Ovary (tissue), 9 donors: ENCODE results near the gene GNPTAB. TPM values are rescaled to one million over a fixed set of nuclear protein-coding genes. Genes with fewer than 3 reads are reported as not detected.
"Not testable (repeated sequence)": the region's sequence is repeated elsewhere in the genome, so short reads cannot be mapped to it uniquely, and the experiment has no call there.

Experiments
- DNase-seq, 5 donors: peaks; one replicate each; pipeline ENCODE4 v3.0.0-alpha.2; 2019 to 2020
- H3K27ac ChIP-seq, 2 donors: fragments of 200-600 bp; one replicate each; pipeline versions ENCODE4 v1.5.1 to v1.8.0; 2019 to 2022
- H3K27me3 ChIP-seq: fragments of 200-600 bp; one replicate; pipeline ENCODE4 v1.8.0; 2022
- H3K36me3 ChIP-seq: fragments of 200-600 bp; sonication (generic); one replicate; pipeline ENCODE4 v1.5.1; 2019
- H3K4me1 ChIP-seq: one replicate; pipeline ENCODE4 v1.8.1; 2013; ENCODE audit warnings: mild to moderate bottlenecking, moderate library complexity; ENCODE audit not compliant: insufficient read depth
- H3K4me3 ChIP-seq: fragments of 200-600 bp; sonication (generic); one replicate; pipeline ENCODE4 v1.5.1; 2017
- H3K9me3 ChIP-seq, 2 donors: fragments of 200-600 bp in 1 of 2; sonication (generic) in 1 of 2; one replicate each; pipeline versions ENCODE4 v1.5.1 to v1.8.1; 2013 to 2019; ENCODE audit warnings: mild to moderate bottlenecking in 1 of 2, moderate library complexity in 1 of 2
- EP300 ChIP-seq: sonication (generic); formaldehyde crosslinking; IDR thresholded peaks from one replicate; pipeline ENCODE4 v1.6.1; 2017; ENCODE audit warnings: antibody characterized with exemption
- POLR2A ChIP-seq: fragments of 450-650 bp; IDR thresholded peaks from one replicate; pipeline ENCODE4 v1.6.1; 2017; ENCODE audit warnings: antibody characterized with exemption, mild to moderate bottlenecking, moderate library complexity
- WGBS, 3 donors: extraction: QIAGEN DNeasy Blood & Tissue Kit in 1 of 3; methylation state at CpG; one replicate each; pipeline versions ENCODE4 v1.1.5 to v1.1.7; 2013 to 2017; 5-methylcytosine and 5-hydroxymethylcytosine counted together
- intact Hi-C, 4 donors: fragments of 100-400 bp; cut with DNase I; formaldehyde crosslinking; loops; one replicate each; pipeline versions ENCODE4 v1.11.0 to v1.15.1; 2022 to 2023
- polyA plus RNA-seq, 2 donors: library from polyadenylated mRNA; stranded (reverse); fragments of 200-250 nt in 1 of 2; fragments of 350-450 nt in 1 of 2; fragmentation: Illumina TruSeq in 1 of 2; extraction: RNeasy Lipid Tissue Mini Kit (QIAGEN cat#74804) in 1 of 2; gene quantifications; one replicate each; pipeline ENCODE4 v1.2.3, GENCODE V29; 2013 to 2014
- total RNA-seq, 7 donors: library from RNA; depleted of rRNA in 2 of 7; stranded (reverse); fragments of >200 nt in 2 of 7; fragmentation: NEBNext Ultra II Directional in 3 of 7; extraction: Animal tissue kit (Norgen Biotek cat#: 25700) in 3 of 7; gene quantifications; one replicate each; pipeline versions ENCODE4 v1.1.0 to v1.2.4, GENCODE V29; 2016 to 2023
- TF ChIP-seq, protein P1 (sequence below), 3 donors: fragments of 450-650 bp in 2 of 3; fragments of 200-600 bp in 1 of 3; IDR thresholded peaks; one replicate each; pipeline versions ENCODE4 v1.5.1 to v1.8.0; 2016 to 2022; ENCODE audit warnings: antibody characterized with exemption in 3 of 3, mild to moderate bottlenecking in 1 of 3
- donor health status: DM: no; HTN: no; CAD: no; lungs with moderate emphysema.
- donor health status: DM: no; HTN: no; CAD: no.
- donor health status: Bipolar disorder and iron deficiency.
- donor health status: DM: yes; HTN: yes; CAD: no.
- donor health status: DM: no; HTN: no; CAD: no.
- donor health status: DM: yes; HTN: yes; CAD: no.

The GNPTAB gene
- total and polyA plus RNA-seq, 9 donors = 7.1 to 24.2 (median 16.6) TPM

DNA sequence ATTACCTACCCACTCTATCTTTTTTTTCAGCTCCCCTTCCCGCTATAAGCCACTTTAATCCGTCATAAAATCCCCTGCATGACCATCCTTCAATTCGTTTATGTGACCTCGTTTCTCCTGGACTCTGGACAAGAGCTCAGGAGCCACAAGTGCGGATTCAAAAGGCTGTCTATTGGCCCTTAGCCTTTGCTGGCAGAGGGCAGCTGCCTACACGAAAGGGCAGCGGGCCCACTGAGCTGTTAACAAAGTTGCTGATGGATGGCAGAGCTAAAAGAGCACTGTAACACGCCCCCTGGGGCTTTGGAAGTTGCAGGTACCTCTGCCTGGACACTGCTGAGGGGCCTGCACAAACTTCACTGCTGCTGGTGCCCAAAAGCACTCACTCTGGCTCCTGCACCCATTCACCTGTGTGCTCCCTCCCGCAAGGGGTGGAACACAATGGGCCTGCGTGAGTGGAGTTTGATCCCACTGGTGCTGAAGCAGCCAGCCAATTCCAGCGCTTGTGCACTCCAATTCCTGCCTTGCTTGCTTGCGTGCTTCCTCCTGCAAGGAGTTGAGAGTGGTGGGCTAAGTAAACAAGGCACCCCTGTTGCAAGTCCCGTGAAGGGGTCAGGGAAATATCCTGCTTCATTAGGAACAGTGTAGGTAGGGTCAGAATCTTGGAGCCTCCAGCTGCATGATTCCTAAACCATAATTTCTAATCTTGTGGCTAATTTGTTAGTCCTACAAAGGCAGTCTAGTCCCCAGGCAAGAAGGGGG lies 36.0 kb upstream of the GNPTAB start:
- Histone ChIP-seq H3K4me3 (no peak overlapping the region), H3K9me3 (no peaks in the 10 kb centered on the region), H3K27me3 (no peaks in the 10 kb centered on the region), H3K27ac (no peak overlapping the region), H3K4me1 (no peaks in the 10 kb centered on the region), H3K36me3 (no peaks in the 10 kb centered on the region)
- intact Hi-C loops = no loop called here
- no peak for TF ChIP-seq EP300
- TF ChIP-seq, protein P1, sequence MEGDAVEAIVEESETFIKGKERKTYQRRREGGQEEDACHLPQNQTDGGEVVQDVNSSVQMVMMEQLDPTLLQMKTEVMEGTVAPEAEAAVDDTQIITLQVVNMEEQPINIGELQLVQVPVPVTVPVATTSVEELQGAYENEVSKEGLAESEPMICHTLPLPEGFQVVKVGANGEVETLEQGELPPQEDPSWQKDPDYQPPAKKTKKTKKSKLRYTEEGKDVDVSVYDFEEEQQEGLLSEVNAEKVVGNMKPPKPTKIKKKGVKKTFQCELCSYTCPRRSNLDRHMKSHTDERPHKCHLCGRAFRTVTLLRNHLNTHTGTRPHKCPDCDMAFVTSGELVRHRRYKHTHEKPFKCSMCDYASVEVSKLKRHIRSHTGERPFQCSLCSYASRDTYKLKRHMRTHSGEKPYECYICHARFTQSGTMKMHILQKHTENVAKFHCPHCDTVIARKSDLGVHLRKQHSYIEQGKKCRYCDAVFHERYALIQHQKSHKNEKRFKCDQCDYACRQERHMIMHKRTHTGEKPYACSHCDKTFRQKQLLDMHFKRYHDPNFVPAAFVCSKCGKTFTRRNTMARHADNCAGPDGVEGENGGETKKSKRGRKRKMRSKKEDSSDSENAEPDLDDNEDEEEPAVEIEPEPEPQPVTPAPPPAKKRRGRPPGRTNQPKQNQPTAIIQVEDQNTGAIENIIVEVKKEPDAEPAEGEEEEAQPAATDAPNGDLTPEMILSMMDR (IDR thresholded peaks at IDR 0.05) = no peak
- TF ChIP-seq POLR2A = no peak
- DNase-seq = no peak
- 68 to 76% (median 73%) methylated on average over 13 of the region's 13 CpGs for WGBS, 3 donors

DNA sequence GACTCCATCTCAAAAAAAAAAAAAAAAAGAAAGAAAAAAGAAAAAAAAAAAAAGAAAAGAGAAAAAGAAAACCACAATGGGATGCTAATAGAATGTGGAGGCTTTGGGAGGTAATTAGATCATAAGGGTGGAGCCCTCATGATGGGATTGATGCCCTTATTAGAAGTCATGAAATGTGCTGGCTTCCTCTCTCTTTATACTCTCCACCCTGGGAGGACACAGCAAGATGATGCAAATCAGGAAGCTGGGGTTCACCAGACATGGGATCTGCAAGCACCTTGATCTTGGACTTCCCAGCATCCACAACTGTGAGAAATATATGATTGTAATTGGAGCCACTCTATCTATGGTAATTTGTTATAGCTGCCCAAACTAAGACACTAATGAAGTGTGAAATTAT lies 33.2 kb upstream of the GNPTAB start:
- Histone ChIP-seq H3K27me3 (no peaks in the 10 kb centered on the region), H3K27ac (no peak overlapping the region), H3K4me3 (no peak overlapping the region), H3K36me3 (no peaks in the 10 kb centered on the region), H3K4me1 (no peaks in the 10 kb centered on the region), H3K9me3 (no peaks in the 10 kb centered on the region)
- intact Hi-C loops = no loop called here
- no peak for DNase-seq
- no peak for TF ChIP-seq EP300
- TF ChIP-seq POLR2A = no peak
- TF ChIP-seq, protein P1 (IDR thresholded peaks at IDR 0.05) = no peak

DNA sequence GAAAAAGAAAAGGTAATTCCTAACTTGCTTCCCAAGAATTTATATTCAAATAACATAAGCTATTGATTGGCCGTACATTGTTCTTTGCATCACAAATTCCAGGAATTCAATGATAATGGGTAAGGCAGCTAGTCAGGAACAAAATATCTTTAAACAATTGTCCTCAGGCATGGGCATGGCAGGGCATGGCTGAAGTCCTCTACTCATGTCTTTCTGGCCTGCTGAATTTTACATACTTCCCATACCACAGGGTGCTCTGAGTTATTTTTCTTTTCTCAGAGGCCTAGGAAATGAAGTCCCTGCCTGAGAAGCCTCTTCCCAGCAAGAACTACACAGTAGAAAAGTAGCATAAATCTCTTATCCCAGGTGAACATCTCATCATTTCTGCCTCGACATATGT lies 31.5 kb upstream of the GNPTAB start:
- no peaks in the 10 kb centered on the region for H3K27me3 ChIP-seq
- H3K36me3 ChIP-seq = no peaks in the 10 kb centered on the region
- no peak for TF ChIP-seq EP300
- TF ChIP-seq, protein P1 (IDR thresholded peaks at IDR 0.05) = no peak
- no peak for TF ChIP-seq POLR2A
- DNase-seq = no peak
- intact Hi-C loops = no loop called here
- no peaks in the 10 kb centered on the region for H3K4me1 ChIP-seq
- H3K27ac ChIP-seq = no peak overlapping the region
- H3K9me3 ChIP-seq = no peaks in the 10 kb centered on the region
- H3K4me3 ChIP-seq = no peak overlapping the region
- 87 to 95% (median 92%) methylated on average over 2 of the region's 2 CpGs for WGBS, 3 donors

DNA sequence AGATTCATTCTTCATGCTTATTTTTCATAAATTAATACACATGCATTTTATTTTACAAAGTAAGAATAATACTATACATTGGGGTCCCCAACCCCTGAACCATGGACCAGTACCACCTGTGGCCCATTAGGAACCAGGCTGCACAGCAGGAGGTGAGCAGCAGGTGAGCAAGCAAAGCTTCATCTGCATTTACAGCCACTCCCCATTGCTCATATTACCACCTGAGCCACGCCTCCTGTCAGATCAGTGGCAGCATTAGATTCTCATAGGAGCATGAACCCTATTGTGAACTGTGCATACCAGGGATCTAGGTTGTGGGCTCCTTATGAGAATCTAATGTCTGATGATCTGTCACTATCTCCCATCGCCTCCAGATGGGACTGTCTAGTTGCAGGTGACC lies 30.9 kb upstream of the GNPTAB start:
- H3K27ac ChIP-seq, H3K9me3 ChIP-seq, DNase-seq, H3K36me3 ChIP-seq, H3K27me3 ChIP-seq, H3K4me3 ChIP-seq, intact Hi-C loops, H3K4me1 ChIP-seq: not testable (repeated sequence)
- 88 to 100% (median 92%) methylated on average over 2 of the region's 2 CpGs for WGBS, 3 donors

DNA sequence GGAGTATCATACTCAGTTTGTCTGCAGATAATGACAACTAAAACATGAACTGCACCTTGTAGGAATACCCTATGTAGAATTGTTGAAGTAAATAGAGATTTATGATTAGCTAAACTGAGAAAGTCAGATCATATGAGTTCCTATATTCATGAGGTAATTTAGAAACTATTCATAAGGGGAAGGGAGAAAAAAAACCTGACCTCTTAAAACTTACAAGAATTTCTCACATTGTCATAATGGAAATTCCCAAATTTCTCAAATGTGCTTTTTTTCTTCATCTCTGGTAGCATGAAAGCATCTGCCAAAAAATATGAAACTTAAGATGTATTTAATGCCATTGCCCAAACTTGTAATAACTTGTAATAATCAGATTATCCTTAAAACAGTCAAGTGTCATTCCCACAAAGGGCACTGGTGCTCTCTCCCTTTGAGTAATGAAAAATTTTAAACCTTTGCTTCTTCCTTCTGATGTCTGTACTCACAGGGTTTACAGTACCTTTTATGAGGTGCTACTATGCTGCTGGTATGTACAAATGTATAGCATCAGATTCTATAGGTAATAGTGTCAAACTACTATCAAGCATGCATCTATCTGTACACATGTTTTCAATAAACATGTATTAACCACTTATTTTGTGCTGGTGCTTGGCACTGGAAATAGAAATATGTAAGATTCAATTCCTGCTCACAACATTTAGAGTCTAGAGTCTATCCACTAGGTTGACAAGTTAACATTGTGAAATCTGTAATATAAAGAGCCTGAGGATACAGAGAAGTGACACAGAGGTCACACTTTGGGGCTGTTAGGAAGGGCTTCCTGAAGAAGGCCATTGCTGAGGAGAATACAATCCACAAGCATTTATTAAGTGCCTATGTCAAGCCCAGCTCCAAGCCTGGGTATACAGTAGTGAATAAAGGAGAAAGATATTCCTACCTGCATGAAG lies 29.2 kb upstream of the GNPTAB start:
- H3K27me3 ChIP-seq = no peaks in the 10 kb centered on the region
- TF ChIP-seq EP300 (no peak), POLR2A (no peak)
- TF ChIP-seq, protein P1 (IDR thresholded peaks at IDR 0.05) = no peak
- no peak overlapping the region for H3K27ac ChIP-seq
- no peaks in the 10 kb centered on the region for H3K4me1 ChIP-seq
- intact Hi-C loops = no loop called here
- no peaks in the 10 kb centered on the region for H3K9me3 ChIP-seq
- H3K4me3 ChIP-seq = no peak overlapping the region
- no peaks in the 10 kb centered on the region for H3K36me3 ChIP-seq
- no peak for DNase-seq
